ENCODE results near the gene ENPP3.

Gene ENPP3

DNA sequence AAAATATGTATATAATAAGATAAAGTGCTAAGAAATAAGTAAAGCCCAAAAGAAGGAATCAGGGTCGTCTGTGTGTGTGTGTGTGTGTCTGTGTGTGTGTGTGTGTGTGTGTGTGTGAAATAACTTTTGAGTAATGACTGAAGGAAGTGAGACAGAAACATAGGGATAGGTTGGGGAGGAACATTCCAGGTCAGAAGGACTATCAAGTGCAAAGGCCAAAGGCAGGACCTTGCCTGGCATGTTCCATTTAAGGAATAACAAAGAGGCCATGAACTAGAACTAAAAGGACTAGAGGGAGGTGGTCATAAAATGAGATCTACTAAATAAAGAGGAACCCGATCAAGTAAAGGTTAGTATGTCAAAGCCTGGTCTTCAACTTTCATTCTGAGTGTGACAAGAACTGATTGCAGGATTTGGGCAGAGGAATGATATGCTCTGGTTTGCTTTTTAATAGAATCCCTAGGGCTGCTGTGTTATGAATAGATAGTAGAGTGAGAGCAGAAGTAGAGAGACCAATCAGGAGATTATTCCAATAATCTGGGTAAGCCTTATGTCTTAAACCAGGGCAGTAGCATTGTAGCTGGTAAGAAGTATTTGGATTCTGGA is 6.9 kb downstream of the ENPP3 start:
- Histone ChIP-seq H3K56ac (ENCODE audit: low read length) (no peak overlapping the region), H2BK15ac (replicated peaks; ENCODE audit: low read depth) (no peak overlapping the region), H3K79me1 (ENCODE audit: low read length) (no peaks in the 10 kb centered on the region), H3K4me1 (ENCODE audit: control insufficient read depth, low read depth, low read length) (no peaks in the 10 kb centered on the region), H3K4ac (ENCODE audit: low read depth, low read length) (no peak overlapping the region), H4K8ac (ENCODE audit: low read depth, low read length) (no peak overlapping the region), H2BK120ac (ENCODE audit: low read depth, low read length) (no peak overlapping the region), H3K4me3 (ENCODE audit: low read length) (no peak overlapping the region), H2BK5ac (ENCODE audit: low read length) (no peak overlapping the region), H3K23ac (ENCODE audit: low read length) (no peak overlapping the region), H3K27me3 (ENCODE audit: insufficient read depth, low read length, poor library complexity) (no peaks in the 10 kb centered on the region), H4K5ac (ENCODE audit: low read length) (no peak overlapping the region), H3K4me2 (ENCODE audit: low read length) (no peak overlapping the region), H3K9ac (ENCODE audit: low read length) (no peak overlapping the region), H3K79me2 (ENCODE audit: control insufficient read depth, insufficient read depth, low read length) (no peaks in the 10 kb centered on the region), H2AK5ac (ENCODE audit: low read length) (no peak overlapping the region), H3K36me3 (ENCODE audit: control insufficient read depth, insufficient read depth, low read length) (no peaks in the 10 kb centered on the region), H3K27ac (ENCODE audit: low read depth, low read length) (no peak overlapping the region), H3K18ac (ENCODE audit: low read length) (no peak overlapping the region)
- no CpG with 5 or more reads among the region's 2 CpGs for WGBS (ENCODE audit: extremely low coverage, insufficient coverage, low lambda C conversion rate)
- no peak for DNase-seq

DNA sequence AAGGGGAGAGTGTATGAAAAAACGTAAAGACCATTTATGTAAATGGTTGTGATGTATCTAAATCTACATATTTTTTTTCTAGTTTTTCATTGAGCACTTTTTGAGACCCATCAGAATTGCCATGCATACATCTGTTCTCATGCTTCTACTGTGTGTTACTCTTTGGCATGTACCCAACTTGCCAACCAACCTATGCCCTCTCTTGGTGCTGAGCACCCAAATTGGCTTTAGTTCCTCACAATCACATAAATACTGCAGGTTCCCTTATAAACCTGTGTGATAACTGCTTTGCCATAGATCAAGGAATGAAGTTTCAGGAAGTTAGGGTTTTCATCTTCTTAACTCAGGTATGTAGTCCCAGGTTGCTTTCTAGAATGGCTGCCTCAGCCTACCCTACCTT is 7.8 kb downstream of the ENPP3 start:
- DNase-seq, result no peak
- Histone ChIP-seq H3K79me1 (ENCODE audit: low read length) (no peaks in the 10 kb centered on the region), H2BK15ac (replicated peaks; ENCODE audit: low read depth) (no peak overlapping the region), H2BK120ac (ENCODE audit: low read depth, low read length) (no peak overlapping the region), H2BK5ac (ENCODE audit: low read length) (no peak overlapping the region), H3K56ac (ENCODE audit: low read length) (no peak overlapping the region), H3K4me1 (ENCODE audit: control insufficient read depth, low read depth, low read length) (no peaks in the 10 kb centered on the region), H4K8ac (ENCODE audit: low read depth, low read length) (no peak overlapping the region), H3K79me2 (ENCODE audit: control insufficient read depth, insufficient read depth, low read length) (no peaks in the 10 kb centered on the region), H3K4ac (ENCODE audit: low read depth, low read length) (no peak overlapping the region), H3K4me3 (ENCODE audit: low read length) (no peak overlapping the region), H3K4me2 (ENCODE audit: low read length) (no peak overlapping the region), H3K27me3 (ENCODE audit: insufficient read depth, low read length, poor library complexity) (no peaks in the 10 kb centered on the region), H3K23ac (ENCODE audit: low read length) (no peak overlapping the region), H3K27ac (ENCODE audit: low read depth, low read length) (no peak overlapping the region), H3K9ac (ENCODE audit: low read length) (no peak overlapping the region), H4K5ac (ENCODE audit: low read length) (no peak overlapping the region), H3K36me3 (ENCODE audit: control insufficient read depth, insufficient read depth, low read length) (no peaks in the 10 kb centered on the region), H3K18ac (ENCODE audit: low read length) (no peak overlapping the region), H2AK5ac (ENCODE audit: low read length) (no peak overlapping the region)
- WGBS (ENCODE audit: extremely low coverage, insufficient coverage, low lambda C conversion rate), result no CpG with 5 or more reads among the region's 1 CpG

DNA sequence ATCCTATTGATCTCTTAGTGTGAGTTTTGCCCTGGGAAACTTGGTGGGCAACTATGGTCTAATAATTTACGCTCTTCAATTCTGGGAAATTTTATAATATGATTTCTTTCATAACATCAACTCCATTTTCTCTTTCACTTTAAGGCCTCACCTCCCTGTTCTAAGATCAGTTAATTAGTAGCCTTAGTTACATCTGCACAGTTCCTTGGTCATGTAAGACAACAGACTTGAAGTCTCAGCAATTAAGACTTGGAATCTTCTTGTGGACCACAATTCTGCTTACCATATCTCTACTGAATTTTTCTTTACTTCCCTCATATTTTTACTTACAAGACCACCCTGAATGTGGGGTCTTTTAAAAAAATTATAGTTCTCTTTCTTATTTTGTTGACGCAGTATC is 8.7 kb downstream of the ENPP3 start:
- no peak overlapping the region for H2AK5ac ChIP-seq (ENCODE audit: low read length)
- H3K56ac ChIP-seq (ENCODE audit: low read length), result no peak overlapping the region
- H3K4me1 ChIP-seq (ENCODE audit: control insufficient read depth, low read depth, low read length), result no peaks in the 10 kb centered on the region
- H3K9ac ChIP-seq (ENCODE audit: low read length), result no peak overlapping the region
- no peaks in the 10 kb centered on the region for H3K79me2 ChIP-seq (ENCODE audit: control insufficient read depth, insufficient read depth, low read length)
- H4K5ac ChIP-seq (ENCODE audit: low read length), result no peak overlapping the region
- H2BK5ac ChIP-seq (ENCODE audit: low read length), result no peak overlapping the region
- no CpG with 5 or more reads among the region's 2 CpGs for WGBS (ENCODE audit: extremely low coverage, insufficient coverage, low lambda C conversion rate)
- H3K4me3 ChIP-seq (ENCODE audit: low read length), result no peak overlapping the region
- H3K4ac ChIP-seq (ENCODE audit: low read depth, low read length), result no peak overlapping the region
- no peaks in the 10 kb centered on the region for H3K27me3 ChIP-seq (ENCODE audit: insufficient read depth, low read length, poor library complexity)
- no peaks in the 10 kb centered on the region for H3K36me3 ChIP-seq (ENCODE audit: control insufficient read depth, insufficient read depth, low read length)
- no peak overlapping the region for H3K18ac ChIP-seq (ENCODE audit: low read length)
- H2BK15ac ChIP-seq (replicated peaks; ENCODE audit: low read depth), result no peak overlapping the region
- H4K8ac ChIP-seq (ENCODE audit: low read depth, low read length), result no peak overlapping the region
- H3K79me1 ChIP-seq (ENCODE audit: low read length), result no peaks in the 10 kb centered on the region
- H3K23ac ChIP-seq (ENCODE audit: low read length), result no peak overlapping the region
- DNase-seq, result no peak
- H3K4me2 ChIP-seq (ENCODE audit: low read length), result no peak overlapping the region
- H2BK120ac ChIP-seq (ENCODE audit: low read depth, low read length), result no peak overlapping the region
- no peak overlapping the region for H3K27ac ChIP-seq (ENCODE audit: low read depth, low read length)

DNA sequence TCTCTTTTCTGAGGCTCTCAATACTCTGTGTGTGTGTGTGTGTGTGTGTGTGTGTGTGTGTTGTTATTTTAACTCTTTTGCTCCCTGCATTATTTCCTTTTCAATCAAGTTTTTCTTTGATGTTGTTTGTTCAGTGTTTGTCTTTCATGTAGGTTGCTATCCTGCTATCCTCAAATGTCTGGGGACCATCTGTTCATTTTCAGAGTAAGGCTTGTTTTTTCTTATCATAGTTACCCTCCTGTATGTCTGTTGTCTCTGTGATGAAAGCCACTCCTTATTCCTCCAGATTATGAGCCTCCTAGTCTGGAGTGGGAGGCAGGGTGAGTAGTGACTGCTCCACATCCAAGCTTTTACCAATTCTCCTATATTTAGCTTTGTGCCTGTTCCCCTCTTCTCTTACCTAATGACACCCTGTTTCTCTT is 9.2 kb downstream of the ENPP3 start:
- H3K27ac ChIP-seq (ENCODE audit: low read depth, low read length), result no peak overlapping the region
- H3K4me2 ChIP-seq (ENCODE audit: low read length), result no peak overlapping the region
- H4K5ac ChIP-seq (ENCODE audit: low read length), result no peak overlapping the region
- no peak overlapping the region for H3K4me3 ChIP-seq (ENCODE audit: low read length)
- H3K56ac ChIP-seq (ENCODE audit: low read length), result no peak overlapping the region
- H3K36me3 ChIP-seq (ENCODE audit: control insufficient read depth, insufficient read depth, low read length), result no peaks in the 10 kb centered on the region
- no peak overlapping the region for H4K8ac ChIP-seq (ENCODE audit: low read depth, low read length)
- no peaks in the 10 kb centered on the region for H3K27me3 ChIP-seq (ENCODE audit: insufficient read depth, low read length, poor library complexity)
- H2BK5ac ChIP-seq (ENCODE audit: low read length), result no peak overlapping the region
- no peak overlapping the region for H3K23ac ChIP-seq (ENCODE audit: low read length)
- H2AK5ac ChIP-seq (ENCODE audit: low read length), result no peak overlapping the region
- H3K4me1 ChIP-seq (ENCODE audit: control insufficient read depth, low read depth, low read length), result no peaks in the 10 kb centered on the region
- H3K4ac ChIP-seq (ENCODE audit: low read depth, low read length), result no peak overlapping the region
- no peak overlapping the region for H3K18ac ChIP-seq (ENCODE audit: low read length)
- H2BK120ac ChIP-seq (ENCODE audit: low read depth, low read length), result no peak overlapping the region
- no peak overlapping the region for H2BK15ac ChIP-seq (replicated peaks; ENCODE audit: low read depth)
- no peaks in the 10 kb centered on the region for H3K79me2 ChIP-seq (ENCODE audit: control insufficient read depth, insufficient read depth, low read length)
- DNase-seq, result no peak
- no peaks in the 10 kb centered on the region for H3K79me1 ChIP-seq (ENCODE audit: low read length)
- no peak overlapping the region for H3K9ac ChIP-seq (ENCODE audit: low read length)

DNA sequence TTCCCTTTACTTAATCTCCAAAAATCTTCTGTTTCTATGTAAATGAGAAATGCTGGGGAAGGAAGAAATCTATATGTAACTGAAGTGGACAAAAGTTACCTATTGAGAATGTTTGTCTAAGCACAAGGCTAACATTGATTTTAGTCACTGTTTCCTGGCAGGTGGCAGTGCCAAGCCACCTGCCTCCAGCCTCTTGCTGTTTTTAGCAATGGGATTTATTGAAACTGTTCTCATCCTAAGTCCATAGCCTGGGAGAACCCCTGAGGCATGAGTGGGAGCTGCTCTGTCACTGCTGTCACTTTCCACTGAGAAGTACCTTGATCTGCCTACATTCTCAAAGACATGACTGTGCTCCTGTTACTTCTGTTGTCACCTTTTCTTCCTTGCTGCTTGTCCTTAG is 14.7 kb downstream of the ENPP3 start:
- Histone ChIP-seq H3K18ac (ENCODE audit: low read length) (no peak overlapping the region), H3K9ac (ENCODE audit: low read length) (no peak overlapping the region), H3K79me2 (ENCODE audit: control insufficient read depth, insufficient read depth, low read length) (no peaks in the 10 kb centered on the region), H3K4me1 (ENCODE audit: control insufficient read depth, low read depth, low read length) (no peaks in the 10 kb centered on the region), H2AK5ac (ENCODE audit: low read length) (no peak overlapping the region), H2BK15ac (replicated peaks; ENCODE audit: low read depth) (no peak overlapping the region), H2BK5ac (ENCODE audit: low read length) (no peak overlapping the region), H3K27me3 (ENCODE audit: insufficient read depth, low read length, poor library complexity) (no peaks in the 10 kb centered on the region), H3K4me3 (ENCODE audit: low read length) (no peak overlapping the region), H3K4ac (ENCODE audit: low read depth, low read length) (no peak overlapping the region), H3K27ac (ENCODE audit: low read depth, low read length) (no peak overlapping the region), H2BK120ac (ENCODE audit: low read depth, low read length) (no peak overlapping the region), H3K56ac (ENCODE audit: low read length) (no peak overlapping the region), H4K5ac (ENCODE audit: low read length) (no peak overlapping the region), H3K23ac (ENCODE audit: low read length) (no peak overlapping the region), H3K79me1 (ENCODE audit: low read length) (no peaks in the 10 kb centered on the region), H3K4me2 (ENCODE audit: low read length) (no peak overlapping the region), H3K36me3 (ENCODE audit: control insufficient read depth, insufficient read depth, low read length) (no peaks in the 10 kb centered on the region), H4K8ac (ENCODE audit: low read depth, low read length) (no peak overlapping the region)
- no peak for DNase-seq

DNA sequence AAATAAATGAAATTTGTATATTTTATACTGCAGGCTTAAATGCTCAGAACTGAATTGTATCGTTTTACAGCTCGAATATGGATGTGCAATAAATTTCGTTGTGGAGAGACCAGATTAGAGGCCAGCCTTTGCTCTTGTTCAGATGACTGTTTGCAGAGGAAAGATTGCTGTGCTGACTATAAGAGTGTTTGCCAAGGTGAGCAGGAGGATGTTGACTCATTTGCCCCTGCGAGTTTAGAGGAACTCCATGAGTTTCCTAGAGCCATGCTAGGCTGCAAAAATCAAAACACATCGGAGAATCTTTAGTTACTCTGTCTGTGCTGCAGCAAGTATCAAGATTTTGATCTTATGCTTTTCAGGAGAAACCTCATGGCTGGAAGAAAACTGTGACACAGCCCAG is 15.4 kb downstream of the ENPP3 start:
- Histone ChIP-seq H3K9ac (ENCODE audit: low read length) (no peak overlapping the region), H3K18ac (ENCODE audit: low read length) (no peak overlapping the region), H3K4me2 (ENCODE audit: low read length) (no peak overlapping the region), H3K27ac (ENCODE audit: low read depth, low read length) (no peak overlapping the region), H3K79me2 (ENCODE audit: control insufficient read depth, insufficient read depth, low read length) (no peaks in the 10 kb centered on the region), H3K4me1 (ENCODE audit: control insufficient read depth, low read depth, low read length) (no peaks in the 10 kb centered on the region), H4K5ac (ENCODE audit: low read length) (no peak overlapping the region), H2BK15ac (replicated peaks; ENCODE audit: low read depth) (no peak overlapping the region), H2BK5ac (ENCODE audit: low read length) (no peak overlapping the region), H2AK5ac (ENCODE audit: low read length) (no peak overlapping the region), H3K27me3 (ENCODE audit: insufficient read depth, low read length, poor library complexity) (no peaks in the 10 kb centered on the region), H3K23ac (ENCODE audit: low read length) (no peak overlapping the region), H4K8ac (ENCODE audit: low read depth, low read length) (no peak overlapping the region), H3K56ac (ENCODE audit: low read length) (no peak overlapping the region), H3K36me3 (ENCODE audit: control insufficient read depth, insufficient read depth, low read length) (no peaks in the 10 kb centered on the region), H3K79me1 (ENCODE audit: low read length) (no peaks in the 10 kb centered on the region), H3K4me3 (ENCODE audit: low read length) (no peak overlapping the region), H3K4ac (ENCODE audit: low read depth, low read length) (no peak overlapping the region), H2BK120ac (ENCODE audit: low read depth, low read length) (no peak overlapping the region)
- 100% methylated on average over 1 of the region's 5 CpGs for WGBS (ENCODE audit: extremely low coverage, insufficient coverage, low lambda C conversion rate)
- no peak for DNase-seq
